H1 (cell line): ENCODE measurements around the gene LTBP3. TPM values are rescaled to one million over a fixed set of nuclear protein-coding genes. Genes with fewer than 3 reads are reported as not detected.

ENCODE experiments used
- CEBPB ChIP-seq: IDR thresholded peaks from 2 replicates; pipeline ENCODE4 v1.6.1; 2012; ENCODE audit warnings: low read depth, low read length
- CTCF ChIP-seq, 3 experiments: IDR thresholded peaks; 1 replicate in 2 of 3; 2 replicates in 1 of 3; pipeline versions ENCODE4 v1.5.1 to v1.6.1; 2011; ENCODE audit warnings: low read length in 3 of 3, mild to moderate bottlenecking in 3 of 3, inconsistent platforms in 2 of 3, low read depth in 1 of 3, moderate library complexity in 1 of 3; ENCODE audit not compliant: insufficient read depth in 1 of 3; ENCODE audit errors: control extremely low read depth in 1 of 3
- NRF1 ChIP-seq: IDR thresholded peaks from 2 replicates; pipeline ENCODE4 v1.6.1; 2011; ENCODE audit warnings: mild to moderate bottlenecking, low read depth, low read length, improper control_type of control experiment
- RAD21 ChIP-seq, 2 experiments: IDR thresholded peaks in 1 of 2; conservative IDR thresholded peaks in 1 of 2; 2 replicates each; pipeline ENCODE4 v1.6.1; 2011; ENCODE audit warnings: low read depth in 2 of 2, low read length in 2 of 2, improper control_type of control experiment in 1 of 2, inconsistent platforms in 1 of 2, mild to moderate bottlenecking in 1 of 2, moderate library complexity in 1 of 2
- SIN3A ChIP-seq, 2 experiments: IDR thresholded peaks in 1 of 2; conservative IDR thresholded peaks in 1 of 2; 2 replicates each; pipeline ENCODE4 v1.6.1; 2011 to 2012; ENCODE audit warnings: low read length in 2 of 2, improper control_type of control experiment in 1 of 2, low read depth in 1 of 2, mild to moderate bottlenecking in 1 of 2
- SUZ12 ChIP-seq: fragments of 200-600 bp; sonication (generic); IDR thresholded peaks from 2 replicates; pipeline ENCODE4 v1.6.1; 2012; ENCODE audit warnings: mild to moderate bottlenecking, inconsistent platforms, low read length, moderate library complexity, mixed read lengths
- TEAD4 ChIP-seq: IDR thresholded peaks from 2 replicates; pipeline ENCODE4 v1.6.1; 2012; ENCODE audit warnings: low read depth, low read length, inconsistent platforms, mixed read lengths
- ZNF274 ChIP-seq: IDR thresholded peaks from 2 replicates; pipeline ENCODE4 v1.7.0; 2012; ENCODE audit warnings: low read length, borderline replicate concordance; ENCODE audit errors: extremely low read depth
- polyA plus RNA-seq, 7 experiments: library from polyadenylated mRNA; depleted of rRNA in 3 of 7; stranded (reverse) in 5 of 7; unstranded in 2 of 7; fragments of >200 nt in 5 of 7; fragments of 200-250 nt in 2 of 7; gene quantifications; 1 replicate in 5 of 7; 2 replicates in 1 of 7; 4 replicates in 1 of 7; pipeline versions ENCODE4 v1.2.1 to v1.2.3, GENCODE V29; 2011 to 2013; ENCODE audit warnings: missing spikeins in 2 of 7, mixed read lengths in 2 of 7
- total RNA-seq: library from RNA; stranded (reverse); fragmentation: NEBNext Ultra II Directional; extraction: Animal tissue kit (Norgen Biotek cat#: 25700); gene quantifications from 2 replicates; pipeline ENCODE4 v1.2.1, GENCODE V29; 2021

LTBP3 gene
- total and polyA plus RNA-seq, 2 of the 8 experiments (the other 6 are each of a cell fraction or from before 2014, with no cell fraction given), result 12.8 to 17.8 TPM

- TF ChIP-seq SIN3A (conservative IDR thresholded peaks at IDR 0.05 in 1 of 2, IDR thresholded peaks at IDR 0.05 in 1 of 2; ENCODE audit: low read depth in 1 of 2, low read length in 2 of 2), result no peak
- TF ChIP-seq NRF1, result no peak
- no peak for TF ChIP-seq CTCF (IDR thresholded peaks at IDR 0.05; ENCODE audit: control extremely low read depth in 1 of 3, insufficient read depth in 1 of 3, low read depth in 1 of 3, low read length in 3 of 3)
- no peak for TF ChIP-seq RAD21 (IDR thresholded peaks at IDR 0.05 in 1 of 2, conservative IDR thresholded peaks at IDR 0.05 in 1 of 2; ENCODE audit: low read depth in 2 of 2, low read length in 2 of 2)
- no peak for TF ChIP-seq SUZ12
- TF ChIP-seq ZNF274, result no peak
- no peak for TF ChIP-seq CEBPB
- TF ChIP-seq TEAD4, result no peak
Observed at GRCh38 chr11:65586247-65586630, 28.1 kb upstream of the LTBP3 start (continued).
